ENCODE data around the gene MUC13.
A peak's percentile ranks its signal among the peaks of the same experiment; 100 is the strongest.

The MUC13 gene

GRCh38 chr3:124885466-124886167 is 48.9 kb downstream of the MUC13 start:
- no peaks in the 10 kb centered on the region for H3K36me3 ChIP-seq (ENCODE audit: insufficient read depth, low read length)
- no peaks in the 10 kb centered on the region for H3K9me3 ChIP-seq (ENCODE audit: low read length)
- no peak overlapping the region for H2AFZ ChIP-seq (ENCODE audit: low read depth, low read length)
- H3K4me3 ChIP-seq (ENCODE audit: low read length) = peak overlapping the region; percentile 54
- peaks cover 23% of the 10 kb centered on the region for H3K27me3 ChIP-seq (ENCODE audit: insufficient read depth, low read length)
- peaks cover 20% of the 10 kb centered on the region for H3K4me1 ChIP-seq (ENCODE audit: insufficient read depth, low read length)

DNA sequence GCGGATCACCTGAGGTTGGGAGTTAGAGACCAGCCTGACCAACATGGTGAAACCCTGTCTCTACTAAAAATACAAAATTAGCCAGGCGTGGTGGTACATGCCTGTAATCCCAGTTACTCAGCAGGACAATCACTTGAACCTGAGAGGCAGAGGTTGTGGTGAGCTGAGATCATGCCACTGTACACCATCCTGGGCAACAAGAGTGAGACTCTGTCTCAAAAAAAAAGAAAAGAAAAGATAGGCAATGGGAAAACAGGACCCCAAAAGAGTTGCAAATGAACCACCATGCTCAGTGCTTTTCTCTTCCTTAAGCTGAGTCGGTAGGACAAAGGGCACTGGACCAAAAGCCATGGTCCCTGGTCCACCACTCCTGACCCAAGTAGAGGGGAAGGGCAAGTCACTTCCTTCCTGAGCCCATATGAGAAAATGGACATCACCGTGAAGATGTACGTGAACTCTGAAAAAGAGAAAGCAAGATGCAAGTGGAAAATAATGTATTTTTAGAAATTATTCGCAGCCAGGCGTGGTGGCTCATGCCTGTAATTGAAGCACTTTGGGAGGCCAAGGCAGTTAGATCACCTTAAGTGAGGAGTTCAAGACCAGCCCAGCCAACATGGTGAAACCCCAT is 50.0 kb downstream of the MUC13 start:
- peaks cover 19% of the 10 kb centered on the region for H3K27me3 ChIP-seq (ENCODE audit: insufficient read depth, low read length)
- no peaks in the 10 kb centered on the region for H3K9me3 ChIP-seq (ENCODE audit: low read length)
- no peaks in the 10 kb centered on the region for H3K36me3 ChIP-seq (ENCODE audit: insufficient read depth, low read length)
- no peak overlapping the region for H2AFZ ChIP-seq (ENCODE audit: low read depth, low read length)
- peaks cover 20% of the 10 kb centered on the region for H3K4me1 ChIP-seq (ENCODE audit: insufficient read depth, low read length)
- no peak overlapping the region for H3K4me3 ChIP-seq (ENCODE audit: low read length)

GRCh38 chr3:124883766-124884473 is 50.6 kb downstream of the MUC13 start:
- H3K4me3 ChIP-seq (ENCODE audit: low read length) = no peak overlapping the region
- H3K27me3 ChIP-seq (ENCODE audit: insufficient read depth, low read length) = peaks cover 16% of the 10 kb centered on the region
- no peaks in the 10 kb centered on the region for H3K9me3 ChIP-seq (ENCODE audit: low read length)
- no peak overlapping the region for H2AFZ ChIP-seq (ENCODE audit: low read depth, low read length)
- H3K4me1 ChIP-seq (ENCODE audit: insufficient read depth, low read length) = peaks cover 26% of the 10 kb centered on the region
- no peaks in the 10 kb centered on the region for H3K36me3 ChIP-seq (ENCODE audit: insufficient read depth, low read length)

DNA sequence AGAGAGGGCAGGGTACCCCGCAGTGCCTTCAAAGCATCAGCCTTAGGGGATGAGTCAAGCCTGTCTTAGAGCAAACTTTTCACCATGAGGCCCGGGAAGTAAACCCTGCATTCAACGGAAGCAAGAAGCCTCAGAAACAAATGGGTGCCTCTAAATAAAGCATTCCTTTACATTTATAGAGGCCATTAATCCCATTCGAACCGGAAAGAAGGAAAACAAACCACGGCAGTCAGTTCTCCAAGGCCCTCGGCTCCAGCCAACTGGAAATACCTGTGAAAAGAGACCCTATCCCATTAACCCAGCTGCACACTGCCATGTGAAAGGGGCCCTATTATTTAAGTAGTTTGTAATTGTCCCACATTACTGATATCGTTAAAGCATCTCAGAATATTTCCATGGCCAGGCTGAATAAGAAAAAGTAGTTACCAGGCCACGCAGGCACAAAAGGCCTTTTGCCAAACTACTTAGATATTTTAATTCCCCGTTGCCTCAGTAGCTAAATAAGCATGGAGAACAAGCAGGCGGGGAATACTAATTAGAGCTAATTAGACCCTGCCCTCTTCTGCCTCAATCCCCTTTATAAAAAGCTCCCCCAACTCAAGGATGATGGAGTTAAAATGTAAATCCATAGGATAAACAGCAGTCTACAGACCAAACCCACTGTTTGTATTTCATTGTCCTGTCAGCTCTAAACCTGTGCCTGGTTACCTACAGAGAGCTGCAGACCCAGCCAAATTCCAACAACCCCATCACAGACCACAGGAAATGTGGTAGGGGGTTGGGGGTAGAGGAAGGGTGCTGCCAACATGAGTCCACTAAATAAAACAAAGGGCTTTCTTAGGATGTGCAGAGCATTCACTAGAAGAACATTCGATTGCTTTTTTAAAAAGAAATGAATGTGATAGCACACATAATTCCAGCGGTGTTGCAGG is 51.5 kb downstream of the MUC13 start:
- Histone ChIP-seq H3K4me1 (ENCODE audit: insufficient read depth, low read length) (peaks cover 29% of the 10 kb centered on the region), H3K36me3 (ENCODE audit: insufficient read depth, low read length) (no peaks in the 10 kb centered on the region), H2AFZ (ENCODE audit: low read depth, low read length) (no peak overlapping the region), H3K4me3 (ENCODE audit: low read length) (no peak overlapping the region), H3K27me3 (ENCODE audit: insufficient read depth, low read length) (peaks cover 12% of the 10 kb centered on the region), H3K9me3 (ENCODE audit: low read length) (no peaks in the 10 kb centered on the region)

DNA sequence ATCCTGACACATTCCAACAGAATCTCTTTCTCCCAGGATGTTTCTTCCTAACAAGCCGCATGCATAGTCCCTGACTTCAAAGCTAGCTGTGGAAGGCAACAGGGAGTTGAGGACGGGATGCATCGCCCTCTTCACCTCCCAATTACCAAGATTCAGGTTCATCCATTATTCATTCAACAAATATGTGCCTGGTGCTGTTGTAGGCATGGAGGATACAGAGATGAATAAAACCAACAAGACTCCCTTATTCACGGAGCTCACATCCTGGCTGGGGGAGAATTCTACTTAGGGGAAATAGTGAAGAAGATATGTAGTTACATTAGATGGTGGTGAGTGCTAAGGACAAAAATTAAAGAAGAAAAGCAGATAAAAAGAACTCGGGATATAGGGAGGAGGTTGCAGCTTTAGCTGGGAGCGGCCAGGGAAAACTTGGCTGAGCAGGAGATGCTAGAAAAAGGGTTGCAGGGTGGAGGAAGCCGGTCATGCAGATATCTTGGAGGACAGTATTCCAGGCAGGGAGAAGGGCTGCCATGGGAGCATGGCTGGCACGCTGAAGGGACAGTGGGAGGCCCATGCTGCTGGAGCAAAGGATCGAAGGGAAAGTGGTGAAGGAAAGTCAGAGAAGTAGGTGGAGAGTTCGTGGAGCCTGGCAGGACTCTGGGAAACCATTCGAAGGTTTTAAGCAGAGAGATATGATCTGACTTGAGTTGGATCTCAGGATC is 52.4 kb downstream of the MUC13 start:
- H3K9me3 ChIP-seq (ENCODE audit: low read length) = no peaks in the 10 kb centered on the region
- no peak overlapping the region for H2AFZ ChIP-seq (ENCODE audit: low read depth, low read length)
- peaks cover 7% of the 10 kb centered on the region for H3K27me3 ChIP-seq (ENCODE audit: insufficient read depth, low read length)
- no peaks in the 10 kb centered on the region for H3K36me3 ChIP-seq (ENCODE audit: insufficient read depth, low read length)
- no peak overlapping the region for H3K4me3 ChIP-seq (ENCODE audit: low read length)
- H3K4me1 ChIP-seq (ENCODE audit: insufficient read depth, low read length) = peaks cover 29% of the 10 kb centered on the region

DNA sequence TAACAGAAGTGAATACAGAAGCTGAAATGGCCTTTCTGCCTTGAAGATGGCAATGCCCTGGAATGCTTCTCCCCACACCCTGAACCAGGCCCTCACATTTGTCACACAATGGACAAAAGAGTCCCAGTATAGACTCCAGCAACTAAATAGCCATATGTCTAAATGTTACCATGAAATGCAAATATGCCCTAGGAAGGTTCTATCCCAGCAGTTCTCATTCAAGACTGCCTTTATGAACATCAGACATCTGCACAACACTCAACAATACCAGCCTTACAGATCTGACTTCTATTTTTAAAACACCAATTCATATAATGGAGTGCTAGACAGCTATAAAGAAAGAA is 55.2 kb downstream of the MUC13 start:
- no peaks in the 10 kb centered on the region for H3K36me3 ChIP-seq (ENCODE audit: insufficient read depth, low read length)
- H3K4me3 ChIP-seq (ENCODE audit: low read length) = no peak overlapping the region

DNA sequence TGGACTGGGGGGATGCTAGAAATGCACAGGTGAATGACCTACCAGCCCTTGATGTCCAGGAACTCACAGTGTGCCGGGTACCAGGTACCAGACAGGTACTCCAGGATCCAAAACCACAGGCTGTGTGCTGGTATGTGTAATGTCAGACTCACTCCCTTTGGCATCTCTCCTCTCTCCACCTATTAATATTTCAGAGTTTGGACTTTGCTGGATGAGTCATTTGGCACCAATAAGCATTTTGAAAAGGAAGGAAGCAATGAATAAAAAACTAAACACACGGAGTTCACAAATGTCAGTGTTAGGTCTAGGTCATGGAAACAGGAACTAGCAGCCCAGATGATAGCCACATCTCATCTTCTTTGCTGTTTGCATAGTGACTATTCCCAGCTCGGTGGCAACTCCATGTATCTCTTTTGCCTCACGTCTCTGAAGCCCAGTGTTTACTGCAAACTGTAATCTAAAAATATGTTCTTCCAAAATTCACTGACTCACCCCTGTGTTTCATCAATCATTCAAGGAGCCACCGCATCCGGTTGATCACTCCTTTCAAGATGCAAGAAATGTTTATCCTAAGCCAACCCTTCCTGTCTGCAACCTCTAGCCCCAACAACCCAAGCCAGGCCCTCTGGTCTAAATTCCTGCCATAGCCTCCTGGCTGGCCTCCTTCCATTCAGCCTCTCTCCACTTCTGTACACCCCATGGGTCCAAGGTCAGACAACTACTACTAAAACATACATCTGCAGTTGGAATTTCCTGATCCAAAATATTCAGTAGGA is 55.8 kb downstream of the MUC13 start:
- H3K36me3 ChIP-seq (ENCODE audit: insufficient read depth, low read length) = no peaks in the 10 kb centered on the region
- H3K4me3 ChIP-seq (ENCODE audit: low read length) = no peak overlapping the region
- H3K27me3 ChIP-seq (ENCODE audit: insufficient read depth, low read length) = no peaks in the 10 kb centered on the region
- no peaks in the 10 kb centered on the region for H3K9me3 ChIP-seq (ENCODE audit: low read length)
- H2AFZ ChIP-seq (ENCODE audit: low read depth, low read length) = no peak overlapping the region
- H3K4me1 ChIP-seq (ENCODE audit: insufficient read depth, low read length) = peaks cover 20% of the 10 kb centered on the region

More for the DNA sequence above, 55.2 kb downstream of the MUC13 start:
- Histone ChIP-seq H3K4me1 (ENCODE audit: insufficient read depth, low read length) (peaks cover 22% of the 10 kb centered on the region), H2AFZ (ENCODE audit: low read depth, low read length) (no peak overlapping the region), H3K9me3 (ENCODE audit: low read length) (no peaks in the 10 kb centered on the region), H3K27me3 (ENCODE audit: insufficient read depth, low read length) (no peaks in the 10 kb centered on the region)

- Histone ChIP-seq H3K4me1 (ENCODE audit: insufficient read depth, low read length) (peaks cover 11% of the 10 kb centered on the region), H2AFZ (ENCODE audit: low read depth, low read length) (no peak overlapping the region), H3K9me3 (ENCODE audit: low read length) (no peaks in the 10 kb centered on the region), H3K4me3 (ENCODE audit: low read length) (no peak overlapping the region), H3K36me3 (ENCODE audit: insufficient read depth, low read length) (no peaks in the 10 kb centered on the region), H3K27me3 (ENCODE audit: insufficient read depth, low read length) (no peaks in the 10 kb centered on the region)
These were observed 56.9 kb downstream of the MUC13 start for GRCh38 chr3:124877674-124878073.

DNA sequence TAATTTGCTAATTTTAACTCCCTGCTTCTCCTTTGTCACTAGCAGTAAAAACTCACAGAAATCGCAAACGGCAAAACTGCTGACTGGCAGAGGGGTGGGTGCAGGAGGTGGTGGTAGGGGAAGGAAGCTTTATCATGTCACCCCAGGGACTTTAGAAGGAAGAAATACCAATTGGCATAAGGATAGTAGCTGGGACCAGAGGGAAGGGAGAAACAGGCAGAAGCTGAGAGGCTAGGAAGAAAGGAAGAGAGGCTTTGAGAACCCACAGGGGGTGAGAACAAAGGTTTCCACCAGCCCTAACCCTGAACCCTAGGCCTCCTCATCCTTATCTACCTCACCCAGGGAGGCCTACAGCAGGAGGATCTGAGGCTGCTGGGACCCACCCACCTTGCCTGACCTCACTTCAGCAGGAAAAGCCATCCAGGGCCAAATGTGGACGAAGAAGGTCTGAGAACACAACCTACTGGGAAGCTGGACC is 58.1 kb downstream of the MUC13 start:
- Histone ChIP-seq H3K4me3 (ENCODE audit: low read length) (no peak overlapping the region), H3K36me3 (ENCODE audit: insufficient read depth, low read length) (no peaks in the 10 kb centered on the region)

DNA sequence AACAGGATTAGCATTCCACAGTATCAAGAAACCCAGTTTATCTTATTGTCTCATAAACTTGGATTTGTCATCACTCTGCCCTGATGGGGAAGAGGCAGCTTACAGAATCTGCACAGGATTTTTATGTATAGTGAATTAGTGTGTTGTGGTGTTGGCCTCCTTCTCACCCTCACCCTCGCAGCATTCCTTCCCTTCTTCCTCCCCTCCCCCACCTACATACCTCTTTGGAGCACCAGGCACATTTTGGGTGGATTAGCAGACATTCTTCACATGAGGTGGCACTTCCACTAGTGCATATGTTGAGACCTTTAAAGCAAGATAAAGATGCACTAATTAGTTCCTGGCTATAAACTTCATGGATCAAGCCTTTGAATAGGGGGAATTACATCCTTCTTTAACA is 61.3 kb downstream of the MUC13 start:
- H3K9me3 ChIP-seq (ENCODE audit: low read length) = no peaks in the 10 kb centered on the region
- no peak overlapping the region for H2AFZ ChIP-seq (ENCODE audit: low read depth, low read length)
- H3K27me3 ChIP-seq (ENCODE audit: insufficient read depth, low read length) = no peaks in the 10 kb centered on the region
- no peak overlapping the region for H3K4me3 ChIP-seq (ENCODE audit: low read length)
- peaks cover 3% of the 10 kb centered on the region for H3K4me1 ChIP-seq (ENCODE audit: insufficient read depth, low read length)
- H3K36me3 ChIP-seq (ENCODE audit: insufficient read depth, low read length) = no peaks in the 10 kb centered on the region

More for the DNA sequence above, 58.1 kb downstream of the MUC13 start:
- peaks cover 11% of the 10 kb centered on the region for H3K4me1 ChIP-seq (ENCODE audit: insufficient read depth, low read length)
- H2AFZ ChIP-seq (ENCODE audit: low read depth, low read length) = no peak overlapping the region
- no peaks in the 10 kb centered on the region for H3K27me3 ChIP-seq (ENCODE audit: insufficient read depth, low read length)
- no peaks in the 10 kb centered on the region for H3K9me3 ChIP-seq (ENCODE audit: low read length)

DNA sequence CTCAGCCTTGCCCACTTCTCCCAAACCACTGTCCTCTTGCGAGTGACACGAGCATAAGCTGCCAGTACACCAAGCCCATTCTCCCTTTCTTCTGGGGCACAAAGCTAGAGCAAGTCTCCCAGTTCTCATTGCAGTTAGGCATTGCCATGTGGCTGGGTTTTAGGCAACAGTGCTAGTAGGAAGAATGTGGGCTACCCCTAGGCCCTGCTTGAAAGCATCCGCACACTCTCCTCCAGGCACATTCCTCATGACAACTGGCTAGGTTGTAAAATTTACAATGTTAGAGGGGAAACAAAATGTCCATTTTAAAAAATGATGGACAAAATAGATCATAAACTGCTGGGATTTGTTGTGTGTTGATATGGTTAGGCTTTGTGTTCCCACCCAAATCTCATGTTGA is 67.0 kb downstream of the MUC13 start:
- no peaks in the 10 kb centered on the region for H3K27me3 ChIP-seq (ENCODE audit: insufficient read depth, low read length)
- no peaks in the 10 kb centered on the region for H3K36me3 ChIP-seq (ENCODE audit: insufficient read depth, low read length)
- H2AFZ ChIP-seq (ENCODE audit: low read depth, low read length) = no peak overlapping the region
- H3K9me3 ChIP-seq (ENCODE audit: low read length) = no peaks in the 10 kb centered on the region
- no peak overlapping the region for H3K4me3 ChIP-seq (ENCODE audit: low read length)
- no peaks in the 10 kb centered on the region for H3K4me1 ChIP-seq (ENCODE audit: insufficient read depth, low read length)

GRCh38 chr3:124862006-124862405 is 72.5 kb downstream of the MUC13 start:
- H3K27me3 ChIP-seq (ENCODE audit: insufficient read depth, low read length) = no peaks in the 10 kb centered on the region
- no peak overlapping the region for H3K4me3 ChIP-seq (ENCODE audit: low read length)
- no peak overlapping the region for H2AFZ ChIP-seq (ENCODE audit: low read depth, low read length)
- H3K36me3 ChIP-seq (ENCODE audit: insufficient read depth, low read length) = no peaks in the 10 kb centered on the region
- H3K4me1 ChIP-seq (ENCODE audit: insufficient read depth, low read length) = no peaks in the 10 kb centered on the region
- H3K9me3 ChIP-seq (ENCODE audit: low read length) = no peaks in the 10 kb centered on the region

Data from neuron (in vitro differentiated cells).